Esophagus (tissue), 2 donors: ENCODE data around the gene ALOX15B. TPM values are rescaled to one million over a fixed set of nuclear protein-coding genes. Genes with fewer than 3 reads are reported as not detected.
"Not testable (repeated sequence)": the region's sequence is repeated elsewhere in the genome, so short reads cannot be mapped to it uniquely, and the experiment has no call there.

Experiments used
- H3K27ac ChIP-seq, 2 donors: one replicate each; pipeline ENCODE4 v1.5.1; 2013; ENCODE audit warnings: low read depth in 2 of 2, mild to moderate bottlenecking in 2 of 2, inconsistent platforms in 1 of 2, low read length in 1 of 2, moderate library complexity in 1 of 2
- H3K27me3 ChIP-seq, 2 donors: one replicate each; pipeline ENCODE4 v1.6.1; 2013; ENCODE audit warnings: low read length in 2 of 2, control low read depth in 1 of 2, mild to moderate bottlenecking in 1 of 2; ENCODE audit not compliant: insufficient read depth in 2 of 2, control insufficient read depth in 1 of 2
- H3K36me3 ChIP-seq, 2 donors: one replicate each; pipeline ENCODE4 v1.6.1; 2013; ENCODE audit warnings: low read length in 1 of 2; ENCODE audit not compliant: control insufficient read depth in 2 of 2, insufficient read depth in 2 of 2
- H3K4me1 ChIP-seq, 2 donors: one replicate each; pipeline ENCODE4 v1.6.1; 2013; ENCODE audit warnings: low read length in 1 of 2; ENCODE audit not compliant: control insufficient read depth in 2 of 2, insufficient read depth in 2 of 2
- H3K4me3 ChIP-seq, 2 donors: one replicate each; pipeline ENCODE4 v1.5.1; 2013; ENCODE audit warnings: low read length in 2 of 2, mild to moderate bottlenecking in 2 of 2, low read depth in 1 of 2, moderate library complexity in 1 of 2
- H3K9me3 ChIP-seq, 2 donors: one replicate each; pipeline ENCODE4 v1.6.1; 2013; ENCODE audit warnings: mild to moderate bottlenecking in 2 of 2, low read depth in 1 of 2, low read length in 1 of 2, moderate library complexity in 1 of 2; ENCODE audit not compliant: control insufficient read depth in 2 of 2, insufficient read depth in 1 of 2
- WGBS, 2 donors: extraction: QIAGEN DNeasy Blood & Tissue Kit; methylation state at CpG; one replicate each; pipeline ENCODE4 v1.1.7; 2013; 5-methylcytosine and 5-hydroxymethylcytosine counted together
- polyA plus RNA-seq, 2 donors: library from polyadenylated mRNA; stranded (reverse); fragments of 200-250 nt; gene quantifications; one replicate each; pipeline ENCODE4 v1.2.3, GENCODE V29; 2013
- donor health status: healthy with polysubstance abuse.
- donor health status: Bipolar disorder and iron deficiency.

ALOX15B gene
- polyA plus RNA-seq, 2 donors, result 22.8 to 24.7 TPM

- WGBS, 2 donors, result 89 to 93% methylated on average over 14 of the region's 14 CpGs
- Histone ChIP-seq H3K4me1 (peaks cover 3 to 12% of the 10 kb centered on the region in 2 donors), H3K27me3 (peaks cover 0 to 7% of the 10 kb centered on the region in 2 donors)
These were observed 36.9 kb downstream of the ALOX15B start for GRCh38 chr17:8075574-8076342.

GRCh38 chr17:8076502-8077266, 37.8 kb downstream of the ALOX15B start:
- Histone ChIP-seq H3K4me3 (no peak overlapping the region), H3K27me3 (peaks cover 0 to 7% of the 10 kb centered on the region in 2 donors), H3K27ac (no peak overlapping the region), H3K4me1 (peaks cover 3 to 12% of the 10 kb centered on the region in 2 donors), H3K9me3 (no peaks in the 10 kb centered on the region), H3K36me3 (no peaks in the 10 kb centered on the region)
- WGBS, 2 donors, result 88% methylated on average over 13 of the region's 13 CpGs

More at GRCh38 chr17:8075574-8076342, 36.9 kb downstream of the ALOX15B start:
- Histone ChIP-seq H3K27ac (no peak overlapping the region), H3K4me3 (no peak overlapping the region), H3K36me3 (no peaks in the 10 kb centered on the region), H3K9me3 (no peaks in the 10 kb centered on the region)

- not testable (repeated sequence) for H3K4me3 ChIP-seq, H3K4me1 ChIP-seq, H3K9me3 ChIP-seq, H3K27ac ChIP-seq, H3K27me3 ChIP-seq, H3K36me3 ChIP-seq
- 83 to 87% methylated on average over 5 of the region's 5 CpGs for WGBS, 2 donors
These were observed 39.1 kb downstream of the ALOX15B start for GRCh38 chr17:8077939-8078338.

GRCh38 chr17:8079291-8080207, 40.7 kb downstream of the ALOX15B start:
- Histone ChIP-seq H3K27me3 (peaks cover 0 to 5% of the 10 kb centered on the region in 2 donors), H3K4me3 (peak overlapping the region; percentile 35 to 53), H3K27ac (peak overlapping the region; percentile 1 to 44)

GRCh38 chr17:8080208-8080798, 41.4 kb downstream of the ALOX15B start:
- H3K9me3 ChIP-seq, result no peaks in the 10 kb centered on the region
- WGBS, 2 donors, result 18 to 21% methylated on average over 25 of the region's 25 CpGs
- H3K4me1 ChIP-seq, result peaks cover 0 to 5% of the 10 kb centered on the region in 2 donors
- H3K27me3 ChIP-seq, result peaks cover 0 to 3% of the 10 kb centered on the region in 2 donors
- H3K36me3 ChIP-seq, result no peaks in the 10 kb centered on the region
- no peak overlapping the region for H3K27ac ChIP-seq
- no peak overlapping the region for H3K4me3 ChIP-seq

More at GRCh38 chr17:8079291-8080207, 40.7 kb downstream of the ALOX15B start:
- WGBS, 2 donors, result 1 to 2% methylated on average over 73 to 87 of the region's 87 CpGs
- H3K4me1 ChIP-seq, result peaks cover 0 to 5% of the 10 kb centered on the region in 2 donors
- H3K9me3 ChIP-seq, result no peaks in the 10 kb centered on the region
- H3K36me3 ChIP-seq, result no peaks in the 10 kb centered on the region

DNA sequence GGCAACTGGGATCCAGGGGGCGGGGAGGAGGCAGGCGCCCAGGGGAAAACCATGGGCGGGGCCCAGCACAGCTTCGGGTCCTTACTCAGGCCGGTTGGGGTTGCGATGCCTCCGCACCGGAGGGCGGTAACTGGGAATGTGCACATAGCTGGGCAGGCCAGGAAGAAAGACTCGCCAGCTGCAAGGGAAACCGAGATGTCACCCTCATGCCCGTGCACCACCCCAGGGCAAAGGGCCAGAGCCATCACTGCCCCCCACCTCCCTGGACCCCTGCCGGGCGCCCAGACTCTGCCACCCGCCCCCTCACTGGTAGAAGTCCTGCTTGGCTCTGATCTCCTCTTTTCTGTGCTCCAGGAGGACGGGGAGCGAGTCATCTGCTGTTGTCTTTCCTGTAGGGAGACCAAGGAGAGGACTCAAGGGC, 42.0 kb downstream of the ALOX15B start:
- Histone ChIP-seq H3K27ac (peak overlapping the region in 1 of 2 donors; percentile 9), H3K36me3 (no peaks in the 10 kb centered on the region), H3K4me3 (no peak overlapping the region), H3K4me1 (peaks cover 0 to 5% of the 10 kb centered on the region in 2 donors), H3K9me3 (no peaks in the 10 kb centered on the region), H3K27me3 (peaks cover 0 to 3% of the 10 kb centered on the region in 2 donors)
- WGBS, 2 donors, result 30 to 61% methylated on average over 17 of the region's 17 CpGs

DNA sequence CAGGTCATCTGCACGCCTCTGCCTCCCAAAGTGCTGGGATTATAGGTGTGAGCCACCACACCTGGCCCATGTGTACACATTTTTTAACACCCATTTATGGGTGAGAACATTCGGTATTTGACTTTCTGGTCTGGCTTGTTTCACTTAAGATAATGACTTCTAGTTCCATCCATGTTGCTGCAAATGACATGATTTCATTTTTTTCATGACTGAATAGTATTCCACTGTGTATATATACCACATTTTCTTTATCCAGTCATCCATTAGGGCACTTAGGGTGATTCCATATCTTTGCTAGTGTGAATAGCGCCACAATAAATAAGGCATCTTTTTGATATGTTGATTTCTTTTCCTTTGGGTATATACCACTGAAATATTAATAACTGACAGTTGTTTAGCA, 43.0 kb downstream of the ALOX15B start:
- Histone ChIP-seq H3K27me3 (no peaks in the 10 kb centered on the region), H3K27ac (no peak overlapping the region), H3K36me3 (no peaks in the 10 kb centered on the region), H3K4me3 (no peak overlapping the region), H3K4me1 (peaks cover 0 to 5% of the 10 kb centered on the region in 2 donors), H3K9me3 (no peaks in the 10 kb centered on the region)
- 92% methylated on average over 3 of the region's 3 CpGs for WGBS, 2 donors

- H3K4me1 ChIP-seq, result peaks cover under 1 to 5% of the 10 kb centered on the region in 2 donors
- no peak overlapping the region for H3K27ac ChIP-seq
- no peaks in the 10 kb centered on the region for H3K36me3 ChIP-seq
- no peak overlapping the region for H3K4me3 ChIP-seq
- no peaks in the 10 kb centered on the region for H3K27me3 ChIP-seq
- 81 to 86% methylated on average over 10 of the region's 10 CpGs for WGBS, 2 donors
- no peaks in the 10 kb centered on the region for H3K9me3 ChIP-seq
These were observed 43.4 kb downstream of the ALOX15B start for GRCh38 chr17:8082292-8082691.

DNA sequence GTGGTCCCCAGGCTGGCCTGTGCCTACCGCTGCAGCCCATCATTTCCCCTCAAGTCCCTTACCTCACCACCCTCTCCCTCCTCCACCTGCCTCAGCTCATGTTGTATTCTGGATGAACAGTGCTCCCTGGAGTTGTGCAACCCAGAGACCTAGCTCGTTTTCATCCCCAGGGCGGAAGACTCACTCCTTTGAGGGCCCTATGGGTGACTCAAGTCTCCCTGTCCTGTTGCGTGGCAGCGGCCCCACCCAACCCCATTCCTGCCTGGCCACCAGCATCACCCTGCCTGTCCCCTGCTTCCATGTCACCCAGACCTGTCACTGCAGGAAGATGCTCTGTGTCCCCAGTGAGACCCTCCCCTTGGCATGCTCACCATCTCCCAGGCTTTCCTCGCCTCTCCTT, 45.4 kb downstream of the ALOX15B start:
- no peaks in the 10 kb centered on the region for H3K9me3 ChIP-seq
- no peaks in the 10 kb centered on the region for H3K36me3 ChIP-seq
- H3K4me1 ChIP-seq, result peaks cover 4 to 6% of the 10 kb centered on the region in 2 donors
- 76 to 80% methylated on average over 6 of the region's 6 CpGs for WGBS, 2 donors
- H3K4me3 ChIP-seq, result no peak overlapping the region
- peak overlapping the region in 1 of 2 donors; percentile 35 for H3K27ac ChIP-seq
- no peaks in the 10 kb centered on the region for H3K27me3 ChIP-seq
